SJSA1 (cell line): ENCODE results near the gene KIF20A. TPM values are rescaled to one million over a fixed set of nuclear protein-coding genes. Genes with fewer than 3 reads are reported as not detected.
A peak's percentile ranks its signal among the peaks of the same experiment; 100 is the strongest.
"Not testable (repeated sequence)": the region's sequence is repeated elsewhere in the genome, so short reads cannot be mapped to it uniquely, and the experiment has no call there.

Experiments used
- DNase-seq, 2 experiments: peaks; one replicate each; pipeline ENCODE4 v3.0.0-alpha.2; 2015 to 2020; ENCODE audit warnings: low spot score in 2 of 2, low read depth in 1 of 2
- H3K27ac ChIP-seq: fragments of 250-450 bp; sonication (Bioruptor Pico); 2 replicates; pipeline ENCODE4 v1.5.1; 2020; ENCODE audit warnings: mild to moderate bottlenecking, moderate library complexity
- H3K27me3 ChIP-seq: fragments of 250-450 bp; sonication (Bioruptor Pico); replicated peaks from 2 replicates; pipeline ENCODE4 v1.5.1; 2020; ENCODE audit warnings: mild to moderate bottlenecking, moderate library complexity
- H3K36me3 ChIP-seq: fragments of 250-450 bp; sonication (Bioruptor Pico); 2 replicates; pipeline ENCODE4 v1.5.1; 2020; ENCODE audit warnings: mild to moderate bottlenecking
- H3K4me1 ChIP-seq: fragments of 250-450 bp; sonication (Bioruptor Pico); replicated peaks from 2 replicates; pipeline ENCODE4 v1.6.1; 2021; ENCODE audit warnings: mild to moderate bottlenecking
- H3K4me3 ChIP-seq: fragments of 250-450 bp; sonication (Bioruptor Pico); 2 replicates; pipeline ENCODE4 v1.5.1; 2020; ENCODE audit warnings: mild to moderate bottlenecking
- H3K9me3 ChIP-seq: fragments of 250-450 bp; sonication (Bioruptor Pico); replicated peaks from 2 replicates; pipeline ENCODE4 v1.5.1; 2020; ENCODE audit warnings: mild to moderate bottlenecking
- total RNA-seq: library from RNA; depleted of rRNA; stranded (reverse); fragments of >200 nt; shearing (Covaris generic); gene quantifications from 2 replicates; pipeline ENCODE4 v1.2.3, GENCODE V29; 2014; rRNA removed

Gene KIF20A
- 113 and 152 TPM in 2 replicates for total RNA-seq

GRCh38 chr5:138178516-138179276 is at the start of gene KIF20A, which contains the start of gene BRD8:
KIF20A (plus strand) TSS chr5:138179112; CDS start chr5:138179681, 569 bp downstream.
BRD8 (minus strand) TSS chr5:138178630; CDS start chr5:138178614, 16 bp downstream.
- peaks cover 10% of the 10 kb centered on the region for H3K4me1 ChIP-seq
- peak within 1 kb of the TSS; percentile 61 for H3K4me3 ChIP-seq
- peak; percentile 99 for DNase-seq
- peaks cover 68% of the 10 kb centered on the region for H3K36me3 ChIP-seq
- no peaks in the 10 kb centered on the region for H3K27me3 ChIP-seq
- peak within 1 kb of the TSS; percentile 99 for H3K27ac ChIP-seq
- H3K9me3 ChIP-seq, result no peaks in the 10 kb centered on the region

DNA sequence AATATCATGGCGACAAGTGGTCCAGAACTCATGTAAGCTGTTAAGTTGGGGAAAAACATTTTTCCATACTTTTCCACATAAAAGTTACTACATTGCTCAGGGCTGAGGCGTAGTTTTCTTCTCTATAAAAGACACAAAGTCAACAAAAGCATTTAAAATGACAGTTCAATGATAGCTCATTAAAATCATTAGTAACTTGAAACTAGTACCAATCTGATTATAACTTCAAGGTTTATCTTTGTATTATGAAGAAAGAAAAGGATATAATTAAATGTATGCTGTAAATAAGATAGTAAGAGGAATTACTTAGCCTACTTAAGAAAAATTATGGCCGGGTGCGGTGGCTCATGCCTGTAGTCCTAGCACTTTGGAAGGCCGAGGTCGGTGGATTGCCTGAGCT is 49.6 kb upstream of the KIF20A start:
- peaks cover 5% of the 10 kb centered on the region for H3K27me3 ChIP-seq
- no peak overlapping the region for H3K4me3 ChIP-seq
- DNase-seq, result no peak
- H3K36me3 ChIP-seq, result no peaks in the 10 kb centered on the region
- no peaks in the 10 kb centered on the region for H3K4me1 ChIP-seq
- no peak overlapping the region for H3K27ac ChIP-seq
- no peaks in the 10 kb centered on the region for H3K9me3 ChIP-seq

GRCh38 chr5:138132543-138132942 is 46.4 kb upstream of the KIF20A start:
- Histone ChIP-seq H3K4me3 (no peak overlapping the region), H3K27me3 (no peaks in the 10 kb centered on the region; the same call in 1 of the 2 replicates), H3K9me3 (no peaks in the 10 kb centered on the region), H3K36me3 (no peaks in the 10 kb centered on the region), H3K27ac (no peak overlapping the region), H3K4me1 (no peaks in the 10 kb centered on the region)
- DNase-seq, result no peak

GRCh38 chr5:138138949-138139780 is 39.7 kb upstream of the KIF20A start, which contains the start of gene NME5:
NME5 (minus strand) TSS chr5:138139428; CDS start chr5:138138780, 648 bp downstream.
- peaks cover 9% of the 10 kb centered on the region; the same call in 1 of the 2 replicates for H3K27me3 ChIP-seq
- no peaks in the 10 kb centered on the region for H3K4me1 ChIP-seq

DNA sequence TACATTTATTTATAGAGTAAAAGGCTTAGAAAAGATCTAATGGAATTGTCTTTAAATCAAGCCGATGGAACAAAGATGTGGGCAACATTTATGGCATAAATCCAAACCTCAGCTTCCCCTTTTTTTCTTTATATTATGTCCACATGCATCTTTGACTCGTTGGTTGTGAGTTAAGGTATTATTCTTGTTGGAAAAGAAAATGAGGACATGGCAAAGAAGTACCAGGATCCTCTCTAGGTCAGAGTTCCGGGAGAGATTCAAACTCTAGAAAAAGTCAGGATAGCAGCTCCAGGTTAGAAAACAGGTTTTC is 39.2 kb upstream of the KIF20A start:
- no peaks in the 10 kb centered on the region for H3K4me1 ChIP-seq
- no peaks in the 10 kb centered on the region for H3K36me3 ChIP-seq
- H3K27ac ChIP-seq, result no peak overlapping the region
- peaks cover 9% of the 10 kb centered on the region; the same call in 1 of the 2 replicates for H3K27me3 ChIP-seq
- no peak for DNase-seq
- H3K9me3 ChIP-seq, result no peaks in the 10 kb centered on the region
- no peak overlapping the region for H3K4me3 ChIP-seq

More at GRCh38 chr5:138138949-138139780, 39.7 kb upstream of the KIF20A start, which contains the start of gene NME5:
- no peak for DNase-seq
- H3K27ac ChIP-seq, result no peak within 1 kb of the TSS
- H3K36me3 ChIP-seq, result no peaks in the 10 kb centered on the region
- H3K4me3 ChIP-seq, result no peak within 1 kb of the TSS
- H3K9me3 ChIP-seq, result no peaks in the 10 kb centered on the region

- no peak overlapping the region for H3K4me3 ChIP-seq
- no peaks in the 10 kb centered on the region for H3K9me3 ChIP-seq
- no peaks in the 10 kb centered on the region for H3K4me1 ChIP-seq
- DNase-seq, result no peak
- peaks cover 9% of the 10 kb centered on the region; the same call in 1 of the 2 replicates for H3K27me3 ChIP-seq
- H3K36me3 ChIP-seq, result no peaks in the 10 kb centered on the region
- H3K27ac ChIP-seq, result no peak overlapping the region
These were observed 38.6 kb upstream of the KIF20A start for GRCh38 chr5:138140268-138140667.

DNA sequence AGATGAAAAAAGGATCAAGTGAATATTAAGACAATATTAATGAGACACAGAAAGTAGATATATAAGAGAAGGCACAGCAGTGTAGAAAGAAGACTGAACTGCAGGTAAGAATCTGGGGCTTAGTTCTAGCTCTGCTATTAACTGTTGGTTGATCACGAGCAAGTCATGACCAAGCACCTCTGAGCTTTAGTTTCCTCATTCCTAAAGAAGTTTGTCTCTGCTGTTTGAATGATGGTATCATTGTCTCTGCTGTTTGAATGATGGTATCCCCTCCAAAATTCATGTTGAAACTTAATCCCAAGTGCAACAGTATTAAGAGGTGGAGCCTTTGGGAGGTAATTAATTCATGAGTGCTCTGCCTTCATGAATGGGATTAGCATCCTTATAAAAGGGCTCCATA is 37.2 kb upstream of the KIF20A start:
- no peak for DNase-seq
- H3K27ac ChIP-seq, result no peak overlapping the region
- H3K36me3 ChIP-seq, result no peaks in the 10 kb centered on the region
- no peak overlapping the region for H3K4me3 ChIP-seq
- peaks cover 9% of the 10 kb centered on the region; the same call in 1 of the 2 replicates for H3K27me3 ChIP-seq
- no peaks in the 10 kb centered on the region for H3K9me3 ChIP-seq
- H3K4me1 ChIP-seq, result no peaks in the 10 kb centered on the region

GRCh38 chr5:138143578-138143977 is 35.3 kb upstream of the KIF20A start:
- not testable (repeated sequence) for H3K27ac ChIP-seq, DNase-seq, H3K27me3 ChIP-seq, H3K36me3 ChIP-seq, H3K4me3 ChIP-seq, H3K4me1 ChIP-seq, H3K9me3 ChIP-seq

DNA sequence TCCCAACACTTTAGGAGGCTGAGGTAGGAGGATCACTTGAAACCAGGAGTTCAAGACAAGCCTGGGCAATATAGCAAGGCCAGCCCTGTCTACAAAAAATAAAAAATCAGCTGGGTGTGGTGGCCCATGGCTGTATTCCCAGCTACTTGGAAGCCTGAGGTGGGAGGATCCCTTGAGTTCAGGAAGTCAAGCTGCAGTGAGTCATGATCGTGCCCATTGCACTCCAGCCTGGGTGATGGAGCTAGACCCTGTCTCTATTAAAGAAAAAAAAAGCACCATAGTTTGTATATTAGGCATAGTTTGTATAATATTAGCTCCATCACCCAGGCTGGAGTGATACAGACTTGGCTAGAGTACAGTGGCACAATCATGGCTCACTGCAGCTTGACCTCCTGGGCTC is 30.1 kb upstream of the KIF20A start:
- Histone ChIP-seq H3K27me3 (no peaks in the 10 kb centered on the region; the same call in 1 of the 2 replicates), H3K4me3 (no peak overlapping the region), H3K9me3 (no peaks in the 10 kb centered on the region), H3K27ac (no peak overlapping the region), H3K4me1 (peaks cover 13% of the 10 kb centered on the region; the same call in 1 of the 2 replicates), H3K36me3 (no peaks in the 10 kb centered on the region)
- DNase-seq, result peak; percentile 20 to 65

- no peak for DNase-seq
- Histone ChIP-seq H3K27ac (no peak overlapping the region), H3K9me3 (no peaks in the 10 kb centered on the region; the same call in 1 of the 2 replicates), H3K4me1 (peaks cover 13% of the 10 kb centered on the region; the same call in 1 of the 2 replicates), H3K36me3 (no peaks in the 10 kb centered on the region), H3K27me3 (no peaks in the 10 kb centered on the region; the same call in 1 of the 2 replicates), H3K4me3 (no peak overlapping the region)
These were observed 29.4 kb upstream of the KIF20A start for GRCh38 chr5:138149530-138149929.

- not testable (repeated sequence) for H3K27ac ChIP-seq, DNase-seq, H3K27me3 ChIP-seq, H3K9me3 ChIP-seq, H3K4me1 ChIP-seq, H3K4me3 ChIP-seq
- peaks cover 53% of the 10 kb centered on the region for H3K36me3 ChIP-seq
These were observed 22.9 kb upstream of the KIF20A start for GRCh38 chr5:138155977-138156376.

DNA sequence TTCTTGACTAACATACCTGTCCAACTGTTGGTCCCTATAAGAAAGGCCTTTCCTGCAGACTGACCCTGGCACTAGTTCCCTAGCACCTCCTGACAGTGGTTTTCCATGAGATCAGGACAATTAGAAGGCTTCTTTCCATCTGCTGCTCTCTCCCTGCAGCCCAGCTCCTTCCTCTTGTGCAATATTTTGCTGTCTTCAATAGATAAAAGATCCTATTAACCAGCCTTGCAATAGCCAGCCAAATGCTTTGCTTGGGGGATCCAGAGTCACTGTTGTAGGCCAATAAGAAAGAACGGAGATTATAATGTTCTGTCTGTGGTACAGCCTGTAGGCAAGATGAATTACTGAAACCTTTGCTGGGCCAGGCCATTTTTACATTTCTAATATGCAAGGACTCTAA is 21.3 kb upstream of the KIF20A start:
- H3K36me3 ChIP-seq, result peaks cover 69% of the 10 kb centered on the region

GRCh38 chr5:138159666-138160065 is 19.2 kb upstream of the KIF20A start:
- Histone ChIP-seq H3K4me3 (no peak overlapping the region), H3K9me3 (no peaks in the 10 kb centered on the region), H3K27me3 (no peaks in the 10 kb centered on the region), H3K36me3 (peaks cover 90% of the 10 kb centered on the region), H3K27ac (no peak overlapping the region), H3K4me1 (no peaks in the 10 kb centered on the region)
- DNase-seq, result no peak

More for the DNA sequence above, 21.3 kb upstream of the KIF20A start:
- Histone ChIP-seq H3K27ac (no peak overlapping the region), H3K4me1 (no peaks in the 10 kb centered on the region), H3K27me3 (no peaks in the 10 kb centered on the region; the same call in 1 of the 2 replicates), H3K4me3 (no peak overlapping the region), H3K9me3 (no peaks in the 10 kb centered on the region; the same call in 1 of the 2 replicates)
- no peak for DNase-seq

- H3K27ac ChIP-seq, result no peak overlapping the region
- peaks cover 98% of the 10 kb centered on the region for H3K36me3 ChIP-seq
- DNase-seq, result no peak
- H3K27me3 ChIP-seq, result no peaks in the 10 kb centered on the region
- no peaks in the 10 kb centered on the region for H3K4me1 ChIP-seq
- H3K9me3 ChIP-seq, result no peaks in the 10 kb centered on the region
- no peak overlapping the region for H3K4me3 ChIP-seq
These were observed 18.2 kb upstream of the KIF20A start for GRCh38 chr5:138160706-138161105.
